Neural crest cell (in vitro differentiated cells): ENCODE results near the gene CDC45. TPM values are rescaled to one million over a fixed set of nuclear protein-coding genes. Genes with fewer than 3 reads are reported as not detected.

Source experiments
- DNase-seq: peaks from one replicate; pipeline ENCODE4 v3.0.0; 2021; ENCODE audit warnings: low read depth, mixed read lengths, low spot score
- H3K27ac Mint-ChIP-seq: one replicate; pipeline ENCODE4 v1.8.0; 2021; ENCODE audit warnings: mild to moderate bottlenecking, mixed read lengths; ENCODE audit not compliant: unreplicated experiment
- H3K27me3 Mint-ChIP-seq: 2 replicates; pipeline ENCODE4 v1.8.0; 2021; ENCODE audit warnings: low read depth, mild to moderate bottlenecking, mixed read lengths
- H3K36me3 Mint-ChIP-seq: 2 replicates; pipeline ENCODE4 v1.8.0; 2021; ENCODE audit warnings: low read depth, mild to moderate bottlenecking, mixed read lengths
- H3K4me1 Mint-ChIP-seq: 2 replicates; pipeline ENCODE4 v1.8.0; 2021; ENCODE audit warnings: mixed read lengths
- H3K4me3 Mint-ChIP-seq: one replicate; pipeline ENCODE4 v1.8.0; 2021; ENCODE audit warnings: mild to moderate bottlenecking, mixed read lengths
- H3K9me3 Mint-ChIP-seq: 2 replicates; pipeline ENCODE4 v1.8.0; 2021; ENCODE audit warnings: mixed read lengths
- CTCF ChIP-seq: fragments of 200-600 bp; sonication (generic); conservative IDR thresholded peaks from 2 replicates; pipeline ENCODE4 v1.5.0; 2021; ENCODE audit warnings: antibody characterized with exemption, mild to moderate bottlenecking
- total RNA-seq: library from RNA; stranded (reverse); gene quantifications from 2 replicates; pipeline ENCODE4 v1.2.1, GENCODE V29; 2021

Gene CDC45
- total RNA-seq, 1 donor from 2014 or later, result 49.8 TPM

- no peaks in the 10 kb centered on the region for H3K9me3 Mint-ChIP-seq
- H3K4me1 Mint-ChIP-seq, result peaks cover 32% of the 10 kb centered on the region
- no peak for DNase-seq
- H3K27ac Mint-ChIP-seq, result peak overlapping the region; percentile 70
- peaks cover 4% of the 10 kb centered on the region for H3K36me3 Mint-ChIP-seq
- no peaks in the 10 kb centered on the region for H3K27me3 Mint-ChIP-seq
- TF ChIP-seq CTCF, result no peak
- H3K4me3 Mint-ChIP-seq, result peak overlapping the region; percentile 94
Observed at GRCh38 chr22:19480789-19481188, 1.1 kb downstream of the CDC45 start.

GRCh38 chr22:19482297-19482696, 2.6 kb downstream of the CDC45 start:
- no peak overlapping the region for H3K27ac Mint-ChIP-seq
- no peak overlapping the region for H3K4me3 Mint-ChIP-seq
- H3K9me3 Mint-ChIP-seq, result no peaks in the 10 kb centered on the region
- H3K4me1 Mint-ChIP-seq, result peaks cover 28% of the 10 kb centered on the region
- H3K36me3 Mint-ChIP-seq, result peaks cover 7% of the 10 kb centered on the region
- no peaks in the 10 kb centered on the region for H3K27me3 Mint-ChIP-seq
- DNase-seq, result no peak
- TF ChIP-seq CTCF, result no peak

- Mint-ChIP-seq H3K36me3 (peaks cover 7% of the 10 kb centered on the region), H3K4me3 (no peak overlapping the region), H3K27ac (no peak overlapping the region), H3K4me1 (peaks cover 18% of the 10 kb centered on the region), H3K27me3 (no peaks in the 10 kb centered on the region), H3K9me3 (no peaks in the 10 kb centered on the region)
- no peak for TF ChIP-seq CTCF
- DNase-seq, result no peak
Observed at GRCh38 chr22:19483481-19484244, 3.9 kb downstream of the CDC45 start.

GRCh38 chr22:19488285-19488684, 8.6 kb downstream of the CDC45 start:
- peaks cover 7% of the 10 kb centered on the region for H3K36me3 Mint-ChIP-seq
- H3K27me3 Mint-ChIP-seq, result no peaks in the 10 kb centered on the region
- no peak for DNase-seq
- no peak for TF ChIP-seq CTCF
- H3K4me3 Mint-ChIP-seq, result no peak overlapping the region
- H3K9me3 Mint-ChIP-seq, result no peaks in the 10 kb centered on the region
- no peaks in the 10 kb centered on the region for H3K4me1 Mint-ChIP-seq
- H3K27ac Mint-ChIP-seq, result no peak overlapping the region

- no peak overlapping the region for H3K4me3 Mint-ChIP-seq
- H3K36me3 Mint-ChIP-seq, result peaks cover 7% of the 10 kb centered on the region
- H3K27ac Mint-ChIP-seq, result no peak overlapping the region
- no peaks in the 10 kb centered on the region for H3K4me1 Mint-ChIP-seq
- H3K9me3 Mint-ChIP-seq, result no peaks in the 10 kb centered on the region
- no peak for DNase-seq
- no peaks in the 10 kb centered on the region for H3K27me3 Mint-ChIP-seq
- no peak for TF ChIP-seq CTCF
Observed at GRCh38 chr22:19488884-19489843, 9.4 kb downstream of the CDC45 start.
